C4-2B (cell line): ENCODE measurements around the gene TFAP2E.

Experiments
- H3K27ac ChIP-seq: fragments of 450-650 bp; 2 replicates; pipeline ENCODE4 v1.5.1; 2017
- CTCF ChIP-seq: fragments of 450-650 bp; conservative IDR thresholded peaks from 2 replicates; pipeline ENCODE4 v1.5.1; 2017; ENCODE audit warnings: mild to moderate bottlenecking
- ZFX ChIP-seq: fragments of 450-650 bp; IDR thresholded peaks from 2 replicates; pipeline ENCODE4 v1.6.1; 2017

The TFAP2E gene

GRCh38 chr1:35594005-35594760 lies 21.1 kb downstream of the TFAP2E start:
- TF ChIP-seq ZFX (no peak), CTCF (no peak)
- H3K27ac ChIP-seq = no peak overlapping the region

- no peak overlapping the region for H3K27ac ChIP-seq
- no peak for TF ChIP-seq CTCF
These were observed 22.6 kb downstream of the TFAP2E start for GRCh38 chr1:35595684-35596083.

- no peak for TF ChIP-seq CTCF
- TF ChIP-seq ZFX = no peak
- no peak overlapping the region for H3K27ac ChIP-seq
These were observed 24.8 kb downstream of the TFAP2E start for GRCh38 chr1:35597870-35598269.

GRCh38 chr1:35598895-35599294 lies 25.8 kb downstream of the TFAP2E start:
- TF ChIP-seq ZFX (no peak), CTCF (no peak)
- H3K27ac ChIP-seq = no peak overlapping the region

- TF ChIP-seq ZFX (no peak), CTCF (no peak)
- H3K27ac ChIP-seq = no peak overlapping the region
These were observed 26.3 kb downstream of the TFAP2E start for GRCh38 chr1:35599411-35599810.

- TF ChIP-seq CTCF = no peak
- TF ChIP-seq ZFX = no peak
- H3K27ac ChIP-seq = no peak overlapping the region
These were observed 27.5 kb downstream of the TFAP2E start for GRCh38 chr1:35600593-35600992.

GRCh38 chr1:35603468-35603867 lies 30.4 kb downstream of the TFAP2E start:
- H3K27ac ChIP-seq = no peak overlapping the region
- TF ChIP-seq CTCF = no peak
- no peak for TF ChIP-seq ZFX
